HepG2 (cell line): ENCODE data around the gene RBM12. TPM values are rescaled to one million over a fixed set of nuclear protein-coding genes. Genes with fewer than 3 reads are reported as not detected.

Experiments
- ATF7 ChIP-seq, 2 experiments: fragments of 450-650 bp in 1 of 2; sonication (generic) in 1 of 2; formaldehyde crosslinking in 1 of 2; IDR thresholded peaks; 2 replicates each; pipeline versions ENCODE4 v1.4.0 to v1.6.1; 2016 to 2020; ENCODE audit warnings: antibody characterized with exemption in 1 of 2, mild to moderate bottlenecking in 1 of 2, missing genetic modification reagents in 1 of 2
- EEA1 ChIP-seq: sonication (generic); formaldehyde crosslinking; IDR thresholded peaks from 2 replicates; pipeline ENCODE4 v1.5.1; 2020; ENCODE audit warnings: mild to moderate bottlenecking, missing genetic modification reagents, borderline replicate concordance
- HMGXB4 ChIP-seq, 2 experiments: sonication (generic) in 1 of 2; formaldehyde crosslinking in 1 of 2; IDR thresholded peaks; 2 replicates each; pipeline versions ENCODE4 v1.4.0 to v1.6.1; 2018 to 2020; ENCODE audit warnings: missing genetic modification reagents in 2 of 2, borderline replicate concordance in 1 of 2, low read depth in 1 of 2, mild to moderate bottlenecking in 1 of 2, missing biosample characterization in 1 of 2
- KIAA2018 ChIP-seq: sonication (generic); formaldehyde crosslinking; IDR thresholded peaks from 2 replicates; pipeline ENCODE4 v1.5.0; 2020; ENCODE audit warnings: mild to moderate bottlenecking, missing genetic modification reagents, borderline replicate concordance
- MTA3 ChIP-seq: sonication (generic); formaldehyde crosslinking; IDR thresholded peaks from 2 replicates; pipeline ENCODE4 v1.4.0; 2020; ENCODE audit warnings: missing genetic modification reagents
- NFE2 ChIP-seq: sonication (generic); formaldehyde crosslinking; IDR thresholded peaks from 2 replicates; pipeline ENCODE4 v1.4.0; 2020; ENCODE audit warnings: missing genetic modification reagents
- NR0B2 ChIP-seq: sonication (generic); formaldehyde crosslinking; IDR thresholded peaks from 2 replicates; pipeline ENCODE4 v1.4.0; 2020; ENCODE audit warnings: mild to moderate bottlenecking, missing genetic modification reagents
- PCBP1 ChIP-seq: fragments of 200-400 bp; formaldehyde crosslinking; IDR thresholded peaks from 2 replicates; pipeline ENCODE4 v1.6.1; 2017; ENCODE audit warnings: mild to moderate bottlenecking, low read depth, low read length, borderline replicate concordance
- TEAD2 ChIP-seq: sonication (generic); formaldehyde crosslinking; IDR thresholded peaks from 2 replicates; pipeline ENCODE4 v1.9.0; 2021; ENCODE audit warnings: missing genetic modification reagents
- ZBTB43 ChIP-seq: sonication (generic); formaldehyde crosslinking; conservative IDR thresholded peaks from 2 replicates; pipeline ENCODE4 v1.4.0; 2020; ENCODE audit warnings: missing genetic modification reagents
- ZFP36L2 ChIP-seq: sonication (generic); formaldehyde crosslinking; IDR thresholded peaks from 2 replicates; pipeline ENCODE4 v1.4.0; 2020; ENCODE audit warnings: missing genetic modification reagents
- ZNF101 ChIP-seq: sonication (generic); formaldehyde crosslinking; IDR thresholded peaks from 2 replicates; pipeline ENCODE4 v1.4.0; 2020; ENCODE audit warnings: mild to moderate bottlenecking, low read depth, missing genetic modification reagents, borderline replicate concordance
- ZNF253 ChIP-seq: sonication (generic); formaldehyde crosslinking; IDR thresholded peaks from 2 replicates; pipeline ENCODE4 v1.8.0; 2022; ENCODE audit warnings: mild to moderate bottlenecking, missing genetic modification reagents, borderline replicate concordance
- ZNF570 ChIP-seq: sonication (generic); formaldehyde crosslinking; IDR thresholded peaks from 2 replicates; pipeline ENCODE4 v1.4.0; 2020; ENCODE audit warnings: mild to moderate bottlenecking, missing genetic modification reagents, borderline replicate concordance
- ZNF672 ChIP-seq: sonication (generic); formaldehyde crosslinking; IDR thresholded peaks from 2 replicates; pipeline ENCODE4 v1.8.1; 2022; ENCODE audit warnings: missing genetic modification reagents
- ZSCAN30 ChIP-seq: sonication (generic); formaldehyde crosslinking; IDR thresholded peaks from 2 replicates; pipeline ENCODE4 v1.5.0; 2020; ENCODE audit warnings: mild to moderate bottlenecking, missing genetic modification reagents
- polyA plus RNA-seq, 8 experiments: library from polyadenylated mRNA; depleted of rRNA in 3 of 8; stranded (reverse) in 7 of 8; unstranded in 1 of 8; fragments of >200 nt; fragmentation: Illumina TruSeq in 4 of 8; extraction: Trizol in 4 of 8; gene quantifications; 2 replicates each; pipeline versions ENCODE4 v1.2.1 to v1.2.3, GENCODE V29; 2011 to 2016; ENCODE audit warnings: low read depth in 4 of 8, missing spikeins in 1 of 8, mixed read lengths in 1 of 8; ENCODE audit not compliant: insufficient read depth in 1 of 8
- total RNA-seq, 5 experiments: library from RNA; depleted of rRNA; stranded (reverse); fragments of >200 nt; fragmentation: Illumina TruSeq; extraction: Trizol; gene quantifications; 2 replicates each; pipeline ENCODE4 v1.2.3, GENCODE V29; 2016; ENCODE audit warnings: low read depth in 1 of 5

The RBM12 gene
- total and polyA plus RNA-seq, 2 of the 13 experiments (the other 11 are each of a cell fraction or from before 2014, with no cell fraction given), result 97.9 to 104 TPM

GRCh38 chr20:35698298-35699126 is 33.8 kb upstream of the RBM12 start (continued):
- TF ChIP-seq NFE2 (CRISPR knock-in tag) (no peak), PCBP1 (no peak), MTA3 (CRISPR knock-in tag) (no peak), ZNF570 (CRISPR knock-in tag) (peak; percentile 92), ZNF101 (CRISPR knock-in tag) (0 out of 2 replicates have a peak, but pooled peaks have one; percentile 16), ZNF672 (no peak), EEA1 (CRISPR knock-in tag) (peak; percentile 27; the same call in 1 of the 2 replicates), ZSCAN30 (CRISPR knock-in tag) (no peak), KIAA2018 (no peak), TEAD2 (no peak), ATF7 (IDR thresholded peaks at IDR 0.05) (no peak), ATF7 (CRISPR knock-in tag; IDR thresholded peaks at IDR 0.05) (0 out of 2 replicates have a peak, but pooled peaks have one; percentile 36), ZNF253 (CRISPR knock-in tag) (no peak; the same call in 1 of the 2 replicates), HMGXB4 (CRISPR knock-in tag; IDR thresholded peaks at IDR 0.05; ENCODE audit: borderline replicate concordance in 1 of 2, low read depth in 1 of 2) (no peak), NR0B2 (CRISPR knock-in tag) (no peak), ZFP36L2 (CRISPR knock-in tag) (no peak), ZBTB43 (no peak; the same call in 1 of the 2 replicates)
